ENCODE measurements around the gene AACS.

- no peak for TF ChIP-seq EP300 (IDR thresholded peaks at IDR 0.05)
- TF ChIP-seq CTCF (IDR thresholded peaks at IDR 0.05), result no peak
- no peak for TF ChIP-seq POLR2A (IDR thresholded peaks at IDR 0.05)
Observed at GRCh38 chr12:125038976-125039625, 26.1 kb upstream of the AACS start.

Data from tibial nerve (tissue), 4 donors.